ENCODE data around the gene ZNF428. TPM values are rescaled to one million over a fixed set of nuclear protein-coding genes. Genes with fewer than 3 reads are reported as not detected.

ZNF428 gene
- total RNA-seq, 4 donors from 2014 or later = 15.4 to 26.7 (median 20.0) TPM

DNA sequence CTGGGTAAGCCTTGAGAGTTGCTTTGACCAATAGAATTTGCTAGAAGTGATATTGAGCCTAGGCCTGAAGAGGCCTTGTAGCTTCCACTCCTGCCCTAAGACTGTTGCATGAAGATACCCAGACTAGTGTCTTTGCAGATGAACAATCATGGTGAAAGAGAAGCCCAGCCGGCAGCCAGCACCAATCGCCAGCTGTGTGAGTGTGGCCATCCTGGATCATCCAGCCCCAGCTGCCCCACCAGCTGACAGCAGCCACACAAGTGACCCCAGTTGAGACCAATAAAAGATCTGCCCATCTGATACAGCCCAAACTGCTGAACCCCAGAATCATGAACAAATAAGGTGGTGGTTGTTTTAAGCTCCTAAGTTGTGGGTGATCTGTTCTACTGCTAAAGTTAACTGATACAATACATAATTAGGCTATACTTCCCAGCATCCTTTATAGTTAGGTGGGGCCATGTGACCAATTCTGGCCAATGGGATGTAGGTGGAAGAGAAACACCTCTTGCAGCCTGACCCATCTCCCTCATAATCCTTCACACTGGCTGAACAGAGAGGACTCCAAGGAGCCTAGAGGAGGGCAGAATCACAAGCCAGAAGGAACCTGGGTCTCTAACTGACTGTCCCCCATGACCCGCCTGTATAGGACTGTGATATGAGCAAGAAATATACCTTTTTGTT, 9.4 kb upstream of the ZNF428 start:
- TF ChIP-seq POLR2A (IDR thresholded peaks at IDR 0.05) = no peak
- TF ChIP-seq, protein P1, sequence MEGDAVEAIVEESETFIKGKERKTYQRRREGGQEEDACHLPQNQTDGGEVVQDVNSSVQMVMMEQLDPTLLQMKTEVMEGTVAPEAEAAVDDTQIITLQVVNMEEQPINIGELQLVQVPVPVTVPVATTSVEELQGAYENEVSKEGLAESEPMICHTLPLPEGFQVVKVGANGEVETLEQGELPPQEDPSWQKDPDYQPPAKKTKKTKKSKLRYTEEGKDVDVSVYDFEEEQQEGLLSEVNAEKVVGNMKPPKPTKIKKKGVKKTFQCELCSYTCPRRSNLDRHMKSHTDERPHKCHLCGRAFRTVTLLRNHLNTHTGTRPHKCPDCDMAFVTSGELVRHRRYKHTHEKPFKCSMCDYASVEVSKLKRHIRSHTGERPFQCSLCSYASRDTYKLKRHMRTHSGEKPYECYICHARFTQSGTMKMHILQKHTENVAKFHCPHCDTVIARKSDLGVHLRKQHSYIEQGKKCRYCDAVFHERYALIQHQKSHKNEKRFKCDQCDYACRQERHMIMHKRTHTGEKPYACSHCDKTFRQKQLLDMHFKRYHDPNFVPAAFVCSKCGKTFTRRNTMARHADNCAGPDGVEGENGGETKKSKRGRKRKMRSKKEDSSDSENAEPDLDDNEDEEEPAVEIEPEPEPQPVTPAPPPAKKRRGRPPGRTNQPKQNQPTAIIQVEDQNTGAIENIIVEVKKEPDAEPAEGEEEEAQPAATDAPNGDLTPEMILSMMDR (IDR thresholded peaks at IDR 0.05 in 4 of 5, conservative IDR thresholded peaks at IDR 0.05 in 1 of 5) = no peak
- H3K36me3 ChIP-seq = no peaks in the 10 kb centered on the region

DNA sequence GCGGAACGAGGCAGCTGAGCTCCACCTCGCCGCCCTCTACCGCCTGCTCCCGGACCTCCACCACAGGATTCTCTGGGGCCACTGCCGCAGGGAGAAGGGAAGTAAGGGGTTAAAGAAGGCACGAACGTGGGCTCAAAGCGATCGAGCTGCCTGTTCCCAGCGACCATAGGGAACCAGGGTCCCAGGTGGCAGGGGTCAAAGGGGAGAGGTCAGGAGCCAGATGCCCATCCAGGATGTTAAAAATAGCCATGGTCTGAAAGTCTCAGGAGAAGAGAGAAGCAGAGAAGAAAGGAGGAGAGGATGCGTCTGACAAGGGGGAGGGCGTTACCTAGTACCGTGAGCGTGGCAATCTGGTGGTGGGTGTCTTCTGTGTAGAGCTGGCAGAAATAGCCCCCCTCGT, 7.4 kb upstream of the ZNF428 start:
- no peak overlapping the region for H3K4me3 ChIP-seq
- no peaks in the 10 kb centered on the region for H3K27me3 ChIP-seq
- no peaks in the 10 kb centered on the region for H3K36me3 ChIP-seq
- no peak for ATAC-seq
- TF ChIP-seq POLR2A (IDR thresholded peaks at IDR 0.05) = no peak
- TF ChIP-seq, protein P1 (IDR thresholded peaks at IDR 0.05 in 4 of 5, conservative IDR thresholded peaks at IDR 0.05 in 1 of 5) = no peak
- no peak for DNase-seq
- no peaks in the 10 kb centered on the region for H3K9me3 ChIP-seq
- in situ Hi-C loops (cut with MboI; ENCODE audit: low sequenced_read_pairs in 4 of 4) (no loop called here), intact Hi-C loops (cut with DNase I; ENCODE audit: low total_unique reads) (no loop called here)
- H3K4me1 ChIP-seq = no peaks in the 10 kb centered on the region
- H3K27ac ChIP-seq = no peak overlapping the region

More for the DNA sequence above, 9.4 kb upstream of the ZNF428 start:
- Histone ChIP-seq H3K27ac (no peak overlapping the region), H3K4me1 (no peaks in the 10 kb centered on the region), H3K4me3 (no peak overlapping the region), H3K9me3 (no peaks in the 10 kb centered on the region), H3K27me3 (no peaks in the 10 kb centered on the region)
- intact Hi-C loops (cut with DNase I; ENCODE audit: low total_unique reads) = no loop called here
- no peak for DNase-seq
- no peak for ATAC-seq
- in situ Hi-C loops (cut with MboI; ENCODE audit: low sequenced_read_pairs in 4 of 4) = no loop called here

DNA sequence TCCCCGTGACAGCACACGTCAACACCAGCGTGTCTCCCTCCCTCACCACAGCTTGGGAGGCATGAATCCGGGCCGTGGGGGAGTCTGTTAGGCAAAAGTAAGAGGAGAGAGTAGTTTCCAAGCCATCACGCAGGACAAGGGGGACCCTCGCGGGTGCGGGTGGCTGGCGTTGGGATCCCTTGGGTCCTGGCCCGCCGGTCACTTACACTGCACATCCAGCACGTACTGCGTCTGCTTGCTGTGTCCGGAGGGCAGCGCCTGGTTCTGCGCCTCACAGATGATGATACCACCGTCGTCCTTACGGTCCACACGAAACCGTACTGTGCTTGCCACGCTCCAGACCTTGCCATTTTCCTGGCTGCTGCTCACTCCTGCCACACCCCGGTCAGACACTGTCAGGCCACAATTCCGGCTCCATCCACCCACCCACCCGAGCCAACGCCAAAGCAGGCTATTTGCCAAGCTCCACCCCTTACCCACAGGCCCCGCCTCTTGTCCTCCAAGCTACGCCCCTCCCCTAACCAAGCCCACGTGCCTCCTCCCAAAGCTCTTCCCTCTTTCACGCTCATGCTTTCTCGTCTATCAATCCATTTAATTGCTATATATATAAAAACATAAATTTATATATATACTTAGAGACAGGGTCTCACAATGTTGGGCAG, 6.6 kb upstream of the ZNF428 start:
- H3K36me3 ChIP-seq = no peaks in the 10 kb centered on the region
- H3K9me3 ChIP-seq = no peaks in the 10 kb centered on the region
- H3K27ac ChIP-seq = no peak overlapping the region
- no peak for ATAC-seq
- no peak for DNase-seq
- no peaks in the 10 kb centered on the region for H3K4me1 ChIP-seq
- in situ Hi-C loops (cut with MboI; ENCODE audit: low sequenced_read_pairs in 4 of 4) (no loop called here), intact Hi-C loops (cut with DNase I; ENCODE audit: low total_unique reads) (no loop called here)
- no peak overlapping the region for H3K4me3 ChIP-seq
- H3K27me3 ChIP-seq = no peaks in the 10 kb centered on the region
- TF ChIP-seq, protein P1 (IDR thresholded peaks at IDR 0.05 in 4 of 5, conservative IDR thresholded peaks at IDR 0.05 in 1 of 5) = no peak
- no peak for TF ChIP-seq POLR2A (IDR thresholded peaks at IDR 0.05)

DNA sequence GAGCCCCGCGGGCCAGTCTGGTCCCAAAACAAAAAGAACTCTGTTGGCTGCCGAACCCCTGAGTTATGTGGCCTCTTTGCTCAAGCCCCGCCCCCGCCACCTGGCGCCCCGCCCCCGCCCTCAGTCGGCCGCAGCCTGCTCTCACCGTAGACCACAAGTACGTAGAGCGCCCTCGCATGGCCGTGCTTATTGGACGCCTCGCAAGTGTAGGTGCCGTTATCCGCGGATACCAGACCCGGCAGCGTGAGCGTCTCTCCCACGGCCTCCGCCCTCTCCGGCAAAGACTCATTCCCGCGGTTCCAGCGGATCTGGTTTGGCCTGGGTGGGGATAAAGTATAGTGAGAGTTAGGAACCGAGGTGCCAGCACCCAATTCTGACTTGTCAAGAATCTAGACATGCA, 5.5 kb upstream of the ZNF428 start:
- no peak for TF ChIP-seq POLR2A (IDR thresholded peaks at IDR 0.05)
- TF ChIP-seq, protein P1 (IDR thresholded peaks at IDR 0.05 in 4 of 5, conservative IDR thresholded peaks at IDR 0.05 in 1 of 5) = no peak
- intact Hi-C loops (cut with DNase I; ENCODE audit: low total_unique reads) (no loop called here), in situ Hi-C loops (cut with MboI; ENCODE audit: low sequenced_read_pairs in 4 of 4) (no loop called here)
- H3K9me3 ChIP-seq = no peaks in the 10 kb centered on the region
- no peak overlapping the region for H3K27ac ChIP-seq
- H3K27me3 ChIP-seq = no peaks in the 10 kb centered on the region
- peaks cover 0 to 7% of the 10 kb centered on the region in 2 donors for H3K4me1 ChIP-seq
- ATAC-seq (no peak), DNase-seq (peak in 1 of 2 donors; percentile 18)
- H3K36me3 ChIP-seq = no peaks in the 10 kb centered on the region
- no peak overlapping the region for H3K4me3 ChIP-seq

Measured in gastrocnemius medialis (tissue), 4 donors.